Smooth muscle cell (in vitro differentiated cells): ENCODE results near the gene FGFR3. TPM values are rescaled to one million over a fixed set of nuclear protein-coding genes. Genes with fewer than 3 reads are reported as not detected.

Source experiments
- DNase-seq: peaks from one replicate; lab custom pipeline; 2025; ENCODE audit not compliant: unreplicated experiment; lab: John Stamatoyannopoulos, UW
- H2AFZ ChIP-seq: fragments of 200-600 bp; sonication (generic); 2 replicates; pipeline ENCODE4 v1.6.0; 2016; ENCODE audit warnings: antibody characterized with exemption, low read depth, mild to moderate bottlenecking
- H3F3A ChIP-seq: fragments of 200-600 bp; sonication (generic); 2 replicates; pipeline ENCODE4 v1.6.0; 2017; ENCODE audit warnings: antibody characterized with exemption, low read depth
- H3K27ac ChIP-seq: fragments of 200-600 bp; sonication (generic); 2 replicates; pipeline ENCODE4 v1.5.1; 2016; ENCODE audit warnings: low read depth, mild to moderate bottlenecking
- H3K27me3 ChIP-seq: fragments of 200-600 bp; sonication (generic); 2 replicates; pipeline ENCODE4 v1.6.1; 2016; ENCODE audit warnings: low read depth, mild to moderate bottlenecking
- H3K36me3 ChIP-seq: fragments of 200-600 bp; sonication (generic); 2 replicates; pipeline ENCODE4 v1.5.1; 2016; ENCODE audit warnings: low read depth
- H3K4me1 ChIP-seq: fragments of 200-600 bp; sonication (generic); 2 replicates; pipeline ENCODE4 v1.5.1; 2016; ENCODE audit warnings: low read depth
- H3K4me2 ChIP-seq: fragments of 200-600 bp; sonication (generic); 2 replicates; pipeline ENCODE4 v1.6.0; 2016; ENCODE audit warnings: mild to moderate bottlenecking
- H3K4me3 ChIP-seq: fragments of 200-600 bp; sonication (generic); 2 replicates; pipeline ENCODE4 v1.5.1; 2016; ENCODE audit warnings: mild to moderate bottlenecking
- H3K79me2 ChIP-seq: fragments of 200-600 bp; sonication (generic); 2 replicates; pipeline ENCODE4 v1.6.0; 2016; ENCODE audit warnings: low read depth, mild to moderate bottlenecking
- H3K9ac ChIP-seq: fragments of 200-600 bp; sonication (generic); 2 replicates; pipeline ENCODE4 v1.6.0; 2016; ENCODE audit warnings: low read depth
- H3K9me3 ChIP-seq: fragments of 200-600 bp; sonication (generic); replicated peaks from 2 replicates; pipeline ENCODE4 v1.5.1; 2016; ENCODE audit warnings: low read depth
- H4K20me1 ChIP-seq: fragments of 200-600 bp; sonication (generic); 2 replicates; pipeline ENCODE4 v1.6.0; 2016; ENCODE audit warnings: low read depth
- CTCF ChIP-seq: fragments of 200-600 bp; sonication (generic); IDR thresholded peaks from 2 replicates; pipeline ENCODE4 v1.5.1; 2017; ENCODE audit warnings: borderline replicate concordance, mild to moderate bottlenecking, antibody characterized with exemption; ENCODE audit not compliant: insufficient read depth, poor library complexity, severe bottlenecking
- WGBS: methylation state at CpG from one replicate; pipeline ENCODE4 v1.1.7; 2016; ENCODE audit warnings: low lambda C conversion rate; 5-methylcytosine and 5-hydroxymethylcytosine counted together
- polyA plus RNA-seq: library from polyadenylated mRNA; unstranded; fragments of >200 nt; fragmentation: Nextera tagmentation; extraction: Ambion mirVana; gene quantifications from 2 replicates; pipeline ENCODE4 v1.2.1, GENCODE V29; 2016
- total RNA-seq: library from RNA; depleted of rRNA; stranded (reverse); fragments of >200 nt; gene quantifications from 2 replicates; pipeline ENCODE4 v1.2.3, GENCODE V29; 2014

Gene FGFR3
- total and polyA plus RNA-seq, 2 experiments from 2014 or later = 6.6 to 13.6 TPM

- Histone ChIP-seq H3K9me3 (no peaks in the 10 kb centered on the region), H3K9ac (no peak overlapping the region), H3K36me3 (peaks cover under 1% of the 10 kb centered on the region), H3K79me2 (no peaks in the 10 kb centered on the region), H3K27me3 (no peaks in the 10 kb centered on the region), H3K4me1 (no peaks in the 10 kb centered on the region), H4K20me1 (no peaks in the 10 kb centered on the region), H3F3A (peaks cover 3% of the 10 kb centered on the region), H3K4me2 (no peak overlapping the region), H3K27ac (no peak overlapping the region), H3K4me3 (no peak overlapping the region), H2AFZ (no peak overlapping the region)
- 96% methylated on average over 11 of the region's 11 CpGs for WGBS
- TF ChIP-seq CTCF = no peak
- no peak for DNase-seq
Observed at GRCh38 chr4:1812720-1813119, 19.6 kb downstream of the FGFR3 start.

- H3K36me3 ChIP-seq = peaks cover 4% of the 10 kb centered on the region
- H3K4me1 ChIP-seq = no peaks in the 10 kb centered on the region
- no peaks in the 10 kb centered on the region for H3K9me3 ChIP-seq
- no peak overlapping the region for H2AFZ ChIP-seq
- no peaks in the 10 kb centered on the region for H3K27me3 ChIP-seq
- no peak for TF ChIP-seq CTCF
- no peaks in the 10 kb centered on the region for H3F3A ChIP-seq
- no peaks in the 10 kb centered on the region for H3K79me2 ChIP-seq
- H3K9ac ChIP-seq = no peak overlapping the region
- H3K27ac ChIP-seq = no peak overlapping the region
- no peak overlapping the region for H3K4me2 ChIP-seq
- 99% methylated on average over 9 of the region's 9 CpGs for WGBS
- no peak overlapping the region for H3K4me3 ChIP-seq
- no peaks in the 10 kb centered on the region for H4K20me1 ChIP-seq
- no peak for DNase-seq
Observed at GRCh38 chr4:1813231-1813630, 20.1 kb downstream of the FGFR3 start.

GRCh38 chr4:1813915-1814314 lies 20.8 kb downstream of the FGFR3 start:
- Histone ChIP-seq H3K9ac (no peak overlapping the region), H4K20me1 (no peaks in the 10 kb centered on the region), H2AFZ (no peak overlapping the region), H3F3A (no peaks in the 10 kb centered on the region), H3K27ac (no peak overlapping the region), H3K9me3 (no peaks in the 10 kb centered on the region), H3K79me2 (no peaks in the 10 kb centered on the region), H3K36me3 (peaks cover 4% of the 10 kb centered on the region), H3K4me1 (no peaks in the 10 kb centered on the region), H3K4me3 (no peak overlapping the region), H3K4me2 (no peak overlapping the region), H3K27me3 (no peaks in the 10 kb centered on the region)
- DNase-seq = no peak
- no peak for TF ChIP-seq CTCF
- 82% methylated on average over 9 of the region's 9 CpGs for WGBS

GRCh38 chr4:1814453-1814852 lies 21.4 kb downstream of the FGFR3 start:
- Histone ChIP-seq H3K27ac (no peak overlapping the region), H4K20me1 (no peaks in the 10 kb centered on the region), H3K36me3 (peaks cover 4% of the 10 kb centered on the region), H3K9me3 (no peaks in the 10 kb centered on the region), H3K9ac (no peak overlapping the region), H3F3A (no peaks in the 10 kb centered on the region), H3K4me3 (no peak overlapping the region), H3K79me2 (no peaks in the 10 kb centered on the region), H2AFZ (no peak overlapping the region), H3K4me2 (no peak overlapping the region), H3K4me1 (no peaks in the 10 kb centered on the region), H3K27me3 (no peaks in the 10 kb centered on the region)
- DNase-seq = no peak
- TF ChIP-seq CTCF = no peak
- WGBS = 97% methylated on average over 8 of the region's 8 CpGs
